HG02623 (cell line): Measurements from ENCODE around the gene SCTR.

Experiments used
- ATAC-seq: cut with Tn5 transposase; IDR thresholded peaks from one replicate; pipeline ENCODE4 v1.9.1; 2021; ENCODE audit warnings: moderate library complexity; ENCODE audit not compliant: unreplicated experiment

The SCTR gene

GRCh38 chr2:119431976-119432850 lies 92.1 kb downstream of the SCTR start:
- ATAC-seq: peak; percentile 1

DNA sequence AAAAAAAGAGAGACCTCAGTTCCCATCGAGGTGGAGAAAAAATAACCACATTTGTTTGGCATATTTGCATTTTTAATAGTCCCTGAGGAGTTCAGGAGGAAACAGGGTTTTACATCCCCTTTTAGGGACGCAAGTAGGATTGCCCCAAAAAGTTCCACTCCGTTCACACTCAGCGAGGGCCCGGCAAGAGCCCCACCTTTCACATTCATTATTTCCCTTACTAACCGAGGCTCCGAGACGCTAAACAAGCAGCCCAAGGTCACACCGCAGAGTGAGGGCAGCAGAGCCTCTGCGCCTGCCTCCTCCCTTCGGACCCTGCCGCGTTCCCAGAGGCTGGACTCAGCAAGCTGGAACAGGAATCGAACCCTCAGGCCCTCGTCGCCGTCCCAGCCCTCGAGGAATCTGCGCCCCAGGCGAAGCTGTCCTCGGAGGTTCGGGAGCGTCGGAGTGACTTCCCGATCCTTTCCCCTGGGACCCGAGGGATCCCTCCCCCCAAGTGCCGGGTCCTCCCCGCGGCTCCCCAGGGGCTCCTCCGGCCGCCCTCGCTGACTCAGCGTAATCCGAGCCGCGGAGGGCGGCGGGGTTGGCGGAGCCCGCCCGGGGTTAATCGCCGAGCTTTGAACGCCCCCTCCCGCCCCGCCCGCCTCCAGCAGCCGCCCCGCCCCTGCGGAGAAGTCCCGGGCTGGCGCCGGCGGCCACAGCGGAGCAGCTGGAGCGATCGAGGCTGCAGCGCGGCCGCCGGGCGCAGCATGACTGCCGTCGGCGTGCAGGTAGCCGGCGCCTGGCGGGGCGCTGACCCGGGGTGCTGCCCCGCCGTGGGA lies 92.9 kb downstream of the SCTR start, which contains the start of gene TMEM37:
Gene TMEM37 (plus strand): TSS at position 700 of the 821 bp plus-strand sequence. CDS start 50 bp downstream, at position 750.
- ATAC-seq: peak; percentile 62

DNA sequence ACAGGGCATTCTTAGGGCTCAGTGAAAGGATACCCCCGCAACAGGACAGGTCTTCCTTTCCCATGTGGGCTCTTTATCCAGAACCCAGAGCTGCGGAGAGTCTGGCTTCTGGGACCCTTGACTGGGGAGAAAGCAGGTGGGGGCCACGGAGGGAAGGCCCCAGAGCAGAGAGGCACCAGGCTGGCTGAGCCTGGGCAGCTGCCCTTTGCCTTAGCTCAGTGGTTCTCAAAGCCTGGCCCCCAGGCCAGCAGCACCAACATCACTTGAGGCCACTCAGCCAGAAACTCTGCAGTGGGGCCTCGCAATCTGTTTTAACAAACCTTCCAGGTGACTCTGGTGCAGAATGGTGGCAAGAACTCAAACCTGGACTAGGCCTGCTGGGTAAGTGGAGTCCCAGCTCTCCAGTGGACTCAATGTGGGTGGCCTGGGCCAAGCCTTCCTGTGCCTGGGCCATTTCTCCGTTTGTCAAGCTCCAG lies 94.2 kb downstream of the SCTR start:
- ATAC-seq: no peak

- no peak for ATAC-seq
Measured at GRCh38 chr2:119429225-119429981, 94.9 kb downstream of the SCTR start.

- ATAC-seq: no peak
Measured at GRCh38 chr2:119428488-119429224, 95.6 kb downstream of the SCTR start.

- no peak for ATAC-seq
Measured at GRCh38 chr2:119427756-119428155, 96.5 kb downstream of the SCTR start.

GRCh38 chr2:119426801-119427395 lies 97.4 kb downstream of the SCTR start:
- ATAC-seq: no peak

DNA sequence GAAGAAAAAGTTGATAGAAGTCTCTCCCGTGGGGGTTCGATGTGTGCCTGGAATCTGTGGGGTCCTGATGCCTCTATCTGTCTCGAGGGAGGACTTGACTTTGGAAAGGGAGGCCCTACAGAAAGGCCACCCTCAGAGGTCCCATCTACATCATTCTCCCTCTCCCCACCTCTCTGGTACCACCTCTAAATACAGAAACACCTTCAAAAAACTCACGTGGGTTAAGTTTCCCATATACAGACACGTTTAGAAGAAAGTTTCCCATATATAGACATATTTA lies 97.9 kb downstream of the SCTR start:
- ATAC-seq: no peak

- no peak for ATAC-seq
Measured at GRCh38 chr2:119425620-119426395, 98.5 kb downstream of the SCTR start.

DNA sequence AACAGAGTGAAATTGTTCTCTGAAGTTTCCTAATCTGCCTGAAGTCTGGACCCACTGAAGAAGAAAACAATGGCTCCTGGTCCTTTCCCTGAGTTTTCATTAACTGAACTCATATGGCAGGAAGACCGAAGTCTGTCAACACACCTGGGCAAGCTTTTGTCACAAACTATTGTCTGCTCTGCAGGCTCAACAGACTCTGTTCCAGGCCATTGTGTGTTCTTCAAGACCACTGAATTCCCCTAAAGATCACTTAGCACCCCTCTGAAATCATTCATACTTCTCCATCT lies 99.2 kb downstream of the SCTR start:
- ATAC-seq: no peak

DNA sequence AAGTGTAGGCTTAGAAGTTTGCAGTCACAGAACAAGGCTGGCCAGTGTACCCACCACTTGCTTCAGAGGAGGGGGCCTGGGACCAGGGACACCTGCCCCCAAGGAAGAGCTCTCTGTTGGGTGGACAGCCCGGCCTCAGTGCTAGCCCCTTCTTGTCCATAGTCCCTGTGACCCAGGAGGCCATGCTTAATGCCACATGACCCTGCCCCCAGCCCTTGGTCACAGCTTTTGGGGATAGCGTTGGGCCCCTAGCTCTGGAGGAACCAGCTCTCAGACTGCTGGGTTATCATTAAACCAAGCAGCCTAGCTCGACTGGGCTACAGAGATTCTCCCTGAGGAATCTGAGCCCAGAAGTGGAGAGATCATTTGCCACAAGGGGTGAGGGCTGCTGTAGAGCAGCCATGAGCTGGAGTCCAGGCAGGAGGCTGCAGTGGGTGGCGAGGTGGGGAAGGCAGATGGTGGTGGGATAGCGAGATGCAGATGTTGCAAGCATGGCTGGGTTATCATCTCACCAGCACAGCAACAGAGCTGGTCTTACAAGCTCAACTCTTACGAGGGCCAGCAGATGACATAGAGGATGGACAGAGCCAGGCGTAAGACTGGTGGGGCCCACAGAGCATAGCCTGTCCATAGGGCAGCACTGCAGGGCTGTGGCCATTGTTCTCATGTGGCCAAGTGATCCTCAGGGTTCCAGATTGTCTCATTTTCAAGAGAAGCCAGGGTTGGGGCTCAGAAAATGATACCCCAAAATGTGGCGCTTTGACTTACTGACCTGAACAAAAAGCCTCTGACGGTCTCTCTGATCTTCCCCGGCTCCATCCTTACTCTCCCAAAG lies 99.8 kb downstream of the SCTR start:
- ATAC-seq: no peak

GRCh38 chr2:119423811-119424210 lies 100.5 kb downstream of the SCTR start:
- ATAC-seq: no peak

DNA sequence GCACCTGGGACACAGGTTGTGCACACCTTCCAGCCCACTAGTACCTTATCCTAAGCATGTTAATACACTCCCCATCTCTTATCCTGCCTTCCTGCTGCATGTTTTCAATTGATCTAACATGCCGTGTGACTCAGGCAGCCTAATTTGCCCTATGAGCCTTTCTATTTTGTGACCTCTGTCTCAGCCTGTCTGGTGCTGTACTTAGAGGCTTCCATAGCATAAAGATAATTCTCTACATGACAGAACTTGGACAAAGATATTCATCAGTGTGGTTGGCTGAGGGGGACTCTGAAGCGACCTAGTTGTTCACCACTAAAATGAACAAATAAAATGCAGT lies 101.2 kb downstream of the SCTR start:
- ATAC-seq: no peak

- ATAC-seq: no peak
Measured at GRCh38 chr2:119422360-119423107, 101.7 kb downstream of the SCTR start.

DNA sequence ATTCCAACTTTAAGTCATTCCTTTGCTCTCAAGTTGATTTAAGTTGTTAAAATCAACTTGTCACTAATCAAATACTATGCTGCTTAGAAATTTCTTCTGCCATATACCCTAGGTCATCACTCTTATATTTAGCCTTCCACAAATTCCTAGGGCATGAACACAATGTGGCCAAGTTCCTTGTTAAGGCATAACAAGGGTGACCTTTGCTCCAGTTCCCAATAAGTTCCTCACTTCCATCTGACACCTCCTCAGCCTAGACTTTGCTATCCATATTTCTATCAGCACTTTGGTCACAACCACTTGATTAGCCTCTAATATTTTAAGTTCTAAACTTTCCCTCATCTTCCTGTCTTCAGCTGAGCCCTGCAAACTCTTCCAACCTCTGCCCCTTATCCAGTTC lies 102.5 kb downstream of the SCTR start:
- no peak for ATAC-seq

GRCh38 chr2:119421304-119421703 lies 103.0 kb downstream of the SCTR start:
- ATAC-seq: no peak

GRCh38 chr2:119419803-119420508 lies 104.3 kb downstream of the SCTR start:
- no peak for ATAC-seq

DNA sequence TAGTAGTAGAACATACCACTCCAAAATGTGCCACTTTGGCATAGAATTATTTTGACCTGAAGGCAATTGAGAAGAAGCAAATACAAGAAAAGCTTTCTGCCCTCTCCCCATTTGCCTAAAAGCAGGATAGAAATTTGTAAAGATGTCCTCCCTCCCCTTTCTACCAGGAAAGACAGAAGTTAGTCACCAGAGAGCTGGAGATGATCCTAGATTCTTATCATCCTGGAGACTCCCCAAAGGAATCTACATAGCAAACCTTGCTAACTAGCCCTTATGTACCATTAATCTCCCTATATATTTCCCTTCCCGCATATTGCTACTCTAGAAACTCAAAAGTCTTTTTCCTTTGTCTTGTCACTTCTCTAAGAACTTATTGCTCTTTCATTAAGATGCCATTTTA lies 105.2 kb downstream of the SCTR start:
- no peak for ATAC-seq
